ENCODE measurements around the gene MDFIC.

Gene MDFIC

GRCh38 chr7:114944745-114945625 lies 23.1 kb downstream of the MDFIC start:
- FAIRE-seq (peak; percentile 21), DNase-seq (ENCODE audit: insufficient read length, low spot score) (no peak)

DNA sequence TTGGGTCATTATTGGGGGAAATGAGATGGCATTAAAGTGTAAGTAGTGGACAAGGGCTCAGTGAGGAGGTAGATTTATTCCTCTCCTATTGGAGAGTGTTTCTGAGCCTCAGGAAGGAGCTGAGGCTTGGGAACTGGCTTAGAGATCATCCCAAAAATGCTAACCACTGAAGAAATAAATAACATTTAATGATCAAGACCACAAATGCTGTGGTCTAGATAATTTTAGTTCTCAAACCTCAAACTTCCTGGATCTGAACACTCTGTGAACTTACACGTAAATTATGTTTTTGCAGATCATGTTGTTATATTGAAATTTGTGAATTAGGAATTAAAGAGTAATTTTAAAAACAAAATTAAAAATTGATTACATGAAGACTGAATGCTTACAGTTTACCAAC lies 27.3 kb downstream of the MDFIC start:
- DNase-seq (ENCODE audit: insufficient read length, low spot score): no peak
- peak; percentile 74 for FAIRE-seq

- no peak for FAIRE-seq
Observed at GRCh38 chr7:114952296-114952695, 30.4 kb downstream of the MDFIC start.

GRCh38 chr7:114953724-114954123 lies 31.8 kb downstream of the MDFIC start:
- DNase-seq (ENCODE audit: insufficient read length, low spot score): no peak

More at GRCh38 chr7:114952296-114952695, 30.4 kb downstream of the MDFIC start:
- DNase-seq (ENCODE audit: insufficient read length, low spot score): no peak

GRCh38 chr7:114956702-114957101 lies 34.8 kb downstream of the MDFIC start:
- DNase-seq (ENCODE audit: insufficient read length, low spot score): no peak
- FAIRE-seq: peak; percentile 18

More at GRCh38 chr7:114953724-114954123, 31.8 kb downstream of the MDFIC start:
- no peak for FAIRE-seq

GRCh38 chr7:114957444-114957843 lies 35.5 kb downstream of the MDFIC start:
- no peak for FAIRE-seq

GRCh38 chr7:114959931-114960330 lies 38.0 kb downstream of the MDFIC start:
- DNase-seq (ENCODE audit: insufficient read length, low spot score): no peak
- FAIRE-seq: peak; percentile 83

More at GRCh38 chr7:114957444-114957843, 35.5 kb downstream of the MDFIC start:
- DNase-seq (ENCODE audit: insufficient read length, low spot score): no peak

DNA sequence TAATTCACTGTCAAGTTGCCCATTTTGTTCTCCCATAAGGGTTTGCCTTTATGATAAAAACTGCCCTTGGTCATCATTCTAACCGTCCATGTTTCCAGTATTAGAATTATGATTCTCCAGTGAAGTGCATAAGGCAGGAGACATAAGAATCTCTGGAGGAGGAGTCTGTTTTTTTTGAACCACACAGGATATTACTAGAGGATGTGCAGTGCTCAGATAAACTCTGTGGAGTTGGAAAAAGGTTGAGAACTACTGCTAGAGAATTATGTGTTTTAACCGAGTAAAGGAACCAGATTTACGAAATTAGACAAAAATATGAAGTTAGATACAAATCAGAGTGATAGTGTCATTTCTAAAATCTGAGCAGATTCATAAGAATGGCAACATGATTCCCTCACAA lies 40.5 kb downstream of the MDFIC start:
- DNase-seq (ENCODE audit: insufficient read length, low spot score): no peak
- FAIRE-seq: no peak

- no peak for FAIRE-seq
- DNase-seq (ENCODE audit: insufficient read length, low spot score): no peak
Observed at GRCh38 chr7:114966156-114966555, 44.3 kb downstream of the MDFIC start.

DNA sequence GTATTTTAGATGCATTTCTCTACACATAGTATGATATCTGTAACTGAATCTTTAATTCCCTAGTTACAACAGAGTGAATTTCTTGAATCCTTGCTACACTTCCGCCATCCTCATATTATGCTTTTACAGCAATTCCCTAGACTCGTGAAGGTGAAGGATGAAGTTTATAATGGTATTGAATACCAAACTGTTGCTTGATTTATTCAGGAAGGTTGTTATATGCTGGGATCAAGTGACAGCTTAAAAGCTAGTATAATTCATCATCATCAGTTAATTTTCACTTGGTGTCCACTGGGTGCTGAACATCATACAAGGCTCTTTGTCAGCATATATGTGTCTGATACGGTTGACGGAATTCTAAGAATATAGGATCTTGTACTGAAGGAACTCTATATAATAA lies 47.2 kb downstream of the MDFIC start:
- DNase-seq (ENCODE audit: insufficient read length, low spot score) (no peak), FAIRE-seq (no peak)

GRCh38 chr7:114970308-114970707 lies 48.4 kb downstream of the MDFIC start:
- FAIRE-seq: no peak
- DNase-seq (ENCODE audit: insufficient read length, low spot score): no peak

GRCh38 chr7:114970732-114971131 lies 48.8 kb downstream of the MDFIC start:
- FAIRE-seq: no peak
- no peak for DNase-seq (ENCODE audit: insufficient read length, low spot score)

GRCh38 chr7:114972567-114972966 lies 50.7 kb downstream of the MDFIC start:
- no peak for DNase-seq (ENCODE audit: insufficient read length, low spot score)
- FAIRE-seq: peak; percentile 82

DNA sequence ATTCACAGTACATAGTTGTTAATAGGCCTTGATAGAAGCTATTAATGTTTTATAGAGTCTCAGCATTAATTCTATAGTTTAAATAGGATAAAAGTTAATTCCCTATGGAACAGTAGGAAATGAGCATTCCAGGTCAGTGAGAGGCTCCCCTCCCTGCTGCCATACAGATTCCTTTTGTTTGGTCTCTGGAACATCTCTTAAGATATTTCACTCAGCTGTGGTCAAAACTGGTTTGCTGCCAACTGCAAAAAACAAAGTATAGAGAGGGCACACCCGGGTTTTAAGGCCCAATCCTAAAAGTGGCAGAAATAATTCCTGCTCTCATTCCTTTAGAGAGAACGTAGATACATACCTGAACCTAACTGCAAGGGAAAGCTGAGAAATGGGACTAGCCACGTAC lies 51.3 kb downstream of the MDFIC start:
- DNase-seq (ENCODE audit: insufficient read length, low spot score) (no peak), FAIRE-seq (no peak)

DNA sequence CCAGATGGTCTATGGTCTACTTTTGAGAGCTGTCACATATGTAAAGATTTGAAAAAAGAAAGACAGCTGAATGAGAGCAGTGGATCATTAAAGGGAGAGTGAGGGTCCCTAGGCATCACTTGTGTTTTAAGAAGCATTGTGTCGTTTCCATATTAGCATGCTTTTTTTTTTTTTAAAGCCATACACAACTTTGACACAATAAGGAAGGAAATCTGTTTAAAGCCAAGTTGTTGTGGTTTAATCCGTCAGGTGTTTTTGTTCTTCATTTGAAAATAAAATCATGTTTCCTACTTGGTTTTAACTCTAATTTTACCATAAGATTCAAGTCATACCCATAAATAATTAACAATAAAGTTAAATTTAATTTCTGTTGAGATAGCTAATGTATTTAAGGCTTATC lies 53.5 kb downstream of the MDFIC start:
- no peak for FAIRE-seq
- no peak for DNase-seq (ENCODE audit: insufficient read length, low spot score)

- DNase-seq (ENCODE audit: insufficient read length, low spot score) (no peak), FAIRE-seq (peak; percentile 59)
Observed at GRCh38 chr7:114976666-114977065, 54.8 kb downstream of the MDFIC start.

DNA sequence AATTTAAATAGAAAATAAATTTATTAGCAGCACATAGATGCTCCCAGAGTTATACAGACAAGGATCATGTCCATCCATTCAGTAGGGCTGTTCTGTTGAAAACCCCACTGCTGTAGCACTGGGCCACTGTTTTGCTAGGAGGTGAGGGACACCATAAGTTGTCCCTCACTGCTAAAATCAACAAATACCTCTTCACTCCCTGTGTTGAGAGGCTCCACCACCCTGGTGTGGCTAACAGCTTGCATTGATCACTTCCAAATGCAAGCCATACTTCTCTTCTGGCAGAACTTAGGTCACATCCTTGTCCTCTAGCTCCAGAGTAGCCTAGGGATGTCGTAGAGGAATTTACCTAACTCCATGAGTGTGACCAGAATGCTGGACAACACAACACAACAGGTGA lies 55.4 kb downstream of the MDFIC start:
- FAIRE-seq: peak; percentile 42
- no peak for DNase-seq (ENCODE audit: insufficient read length, low spot score)

DNA sequence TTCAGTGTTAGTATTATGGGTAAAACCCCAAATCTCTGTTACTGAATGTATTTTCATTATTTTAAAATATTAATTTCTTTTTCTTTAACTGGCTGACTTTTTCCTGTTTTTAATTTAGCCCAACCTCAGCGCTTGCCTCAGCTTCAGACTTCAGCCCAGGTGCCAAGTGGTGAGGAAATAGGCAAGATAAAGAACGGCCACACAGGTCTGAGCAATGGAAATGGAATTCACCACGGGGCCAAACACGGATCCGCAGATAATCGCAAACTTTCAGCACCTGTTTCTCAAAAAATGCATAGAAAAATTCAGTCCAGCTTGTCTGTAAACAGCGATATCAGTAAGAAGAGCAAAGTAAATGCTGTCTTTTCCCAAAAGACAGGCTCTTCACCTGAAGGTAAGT lies 57.5 kb downstream of the MDFIC start:
- DNase-seq (ENCODE audit: insufficient read length, low spot score) (no peak), FAIRE-seq (peak; percentile 51)

- peak; percentile 70 for FAIRE-seq
- DNase-seq (ENCODE audit: insufficient read length, low spot score): no peak
Observed at GRCh38 chr7:114979803-114980507, 58.1 kb downstream of the MDFIC start.

DNA sequence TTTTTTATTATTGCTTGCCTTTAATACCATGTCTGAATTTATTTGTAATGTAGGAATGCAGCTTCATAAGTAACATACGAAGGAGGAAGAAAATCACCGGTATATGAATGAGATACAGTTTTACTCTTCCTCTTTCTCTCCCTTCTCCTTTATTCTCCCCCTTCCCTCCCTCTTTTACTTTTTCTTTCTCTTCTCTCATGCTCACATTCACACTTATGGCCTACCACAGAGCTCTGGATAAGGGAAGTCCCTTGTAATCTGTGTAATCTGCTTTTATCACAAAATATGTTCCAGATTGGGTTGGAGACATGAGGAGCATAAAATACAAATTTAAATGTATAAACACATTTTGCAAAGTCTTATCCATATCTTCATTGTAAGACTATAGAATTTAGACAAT lies 59.4 kb downstream of the MDFIC start:
- no peak for DNase-seq (ENCODE audit: insufficient read length, low spot score)
- peak; percentile 76 for FAIRE-seq

GRCh38 chr7:114985116-114985715 lies 63.3 kb downstream of the MDFIC start:
- FAIRE-seq (no peak), DNase-seq (ENCODE audit: insufficient read length, low spot score) (no peak)

Data from GM19239 (cell line).